G401.6 (cell line): ENCODE data around the gene GEMIN5.
"Not testable (repeated sequence)": the region's sequence is repeated elsewhere in the genome, so short reads cannot be mapped to it uniquely, and the experiment has no call there.

Experiments used
- FAIRE-seq: peaks from 2 replicates; lab custom pipeline; 2012; peaks lifted over from hg19 to GRCh38; lab: Jason Lieb, UNC

The GEMIN5 gene

GRCh38 chr5:154940772-154941620, 3.0 kb upstream of the GEMIN5 start, which contains the start of gene MRPL22:
MRPL22 (plus strand) TSS chr5:154941073; CDS start chr5:154941111, 38 bp downstream.
- peak; percentile 88 for FAIRE-seq

DNA sequence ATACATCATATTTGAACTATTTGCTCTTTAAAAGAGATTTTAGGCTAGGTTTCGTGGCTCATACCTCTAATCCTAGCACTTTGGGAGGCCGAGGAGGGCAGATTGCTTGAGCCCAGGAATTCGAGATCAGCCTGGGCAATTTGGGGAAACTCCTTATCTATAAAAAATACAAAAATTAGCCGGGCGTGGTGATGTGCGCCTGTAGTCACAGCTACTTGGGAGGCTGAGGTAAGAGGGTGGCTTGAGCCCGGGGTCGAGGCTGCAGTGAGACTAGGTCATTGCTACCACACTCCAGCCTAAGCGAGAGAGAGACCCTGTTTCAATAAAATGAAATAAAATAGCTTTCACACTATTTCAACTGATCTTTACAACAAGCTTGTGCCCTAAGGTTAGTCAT, 2.4 kb upstream of the GEMIN5 start:
- no peak for FAIRE-seq

GRCh38 chr5:154939387-154939786, 1.4 kb upstream of the GEMIN5 start:
- not testable (repeated sequence) for FAIRE-seq

DNA sequence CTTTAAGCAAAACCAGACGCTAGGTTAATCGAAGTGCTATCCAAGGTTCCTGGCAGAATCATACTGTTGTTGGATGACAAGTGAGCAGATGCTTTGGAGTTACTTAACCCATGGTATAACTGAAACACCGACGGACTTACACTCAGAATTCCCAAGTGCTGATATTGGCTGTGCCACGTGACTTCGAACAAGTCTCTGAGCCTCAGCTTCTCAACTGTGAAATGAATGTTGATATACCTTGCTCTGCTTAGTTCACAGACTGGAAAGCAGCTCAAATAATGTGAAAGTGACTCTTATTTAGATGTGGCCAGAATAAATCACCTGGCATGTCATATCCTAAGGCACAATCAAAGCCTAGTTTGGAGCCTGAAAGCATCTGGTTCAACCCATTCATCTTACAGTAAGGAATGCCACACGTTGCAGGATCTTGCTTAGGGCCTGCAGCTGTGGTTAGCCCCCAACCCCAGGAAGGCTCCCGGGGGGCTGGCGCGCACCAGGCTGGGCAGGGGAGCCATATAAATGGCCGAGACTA, 759 bp downstream of the GEMIN5 start:
- no peak for FAIRE-seq

DNA sequence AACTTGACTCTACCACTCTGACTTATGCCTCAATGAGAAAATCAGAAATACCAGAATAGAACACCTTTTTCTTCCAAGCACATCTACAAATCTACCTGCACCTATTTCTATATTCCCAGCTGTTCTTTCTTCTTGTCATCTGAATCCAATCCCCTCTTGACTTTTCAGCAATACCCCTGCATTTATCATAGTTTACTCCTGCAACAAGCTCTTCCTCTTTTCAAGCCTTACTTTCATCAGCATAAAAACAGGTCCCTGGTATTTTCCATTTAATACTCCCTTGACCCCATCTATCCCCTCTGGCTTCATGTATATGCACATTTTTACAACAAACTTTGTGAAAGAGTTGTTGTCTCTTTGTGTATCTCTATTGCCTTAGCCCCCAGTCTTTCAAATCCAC, 3.1 kb downstream of the GEMIN5 start:
- FAIRE-seq: no peak

- FAIRE-seq: no peak
Measured at GRCh38 chr5:154933537-154933936, 4.5 kb downstream of the GEMIN5 start.

- FAIRE-seq: no peak
Measured at GRCh38 chr5:154923441-154924430, 14.3 kb downstream of the GEMIN5 start.

DNA sequence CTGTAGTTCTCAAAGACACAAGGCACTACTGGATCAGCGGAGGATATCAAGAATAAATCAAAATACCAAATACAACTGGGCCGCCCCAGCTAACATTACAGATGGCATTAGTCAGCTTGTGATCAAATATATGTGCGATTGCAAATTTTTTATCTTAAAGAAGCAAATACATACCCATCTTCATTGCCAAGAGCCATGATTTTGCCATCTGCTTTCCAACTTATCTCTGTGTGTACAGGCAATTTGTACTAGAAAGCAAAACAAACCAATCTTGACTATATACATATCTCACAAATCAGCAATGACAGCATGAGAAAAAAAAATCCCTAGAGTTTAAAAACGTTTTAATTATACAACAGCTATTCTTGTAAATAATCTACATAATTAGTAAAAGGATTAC, 20.3 kb downstream of the GEMIN5 start:
- FAIRE-seq: no peak

- FAIRE-seq: no peak
Measured at GRCh38 chr5:154916874-154917273, 21.1 kb downstream of the GEMIN5 start.

- not testable (repeated sequence) for FAIRE-seq
Measured at GRCh38 chr5:154905601-154906000, 32.4 kb downstream of the GEMIN5 start.

DNA sequence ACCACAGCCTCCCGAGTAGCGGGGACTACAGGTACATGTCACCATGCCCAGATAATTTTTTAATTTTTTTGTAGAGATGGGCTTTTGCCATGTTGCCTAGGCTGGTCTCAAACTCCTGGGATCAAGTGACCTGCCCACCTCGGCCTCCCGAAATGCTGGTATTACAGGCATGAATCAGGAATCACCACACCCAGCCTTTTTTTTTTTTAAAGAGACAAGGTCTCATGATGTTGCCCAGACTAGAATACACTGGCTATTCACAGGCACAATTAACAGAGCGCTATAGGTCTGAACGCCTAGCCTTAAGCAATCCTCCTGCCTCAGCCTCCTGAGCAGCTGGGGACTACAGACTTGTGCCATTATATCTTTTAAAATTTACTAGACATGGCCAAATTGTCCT, 36.1 kb downstream of the GEMIN5 start:
- no peak for FAIRE-seq

GRCh38 chr5:154901276-154901675, 36.7 kb downstream of the GEMIN5 start:
- FAIRE-seq: no peak

GRCh38 chr5:154900066-154900465, 37.9 kb downstream of the GEMIN5 start:
- no peak for FAIRE-seq

- FAIRE-seq: no peak
Measured at GRCh38 chr5:154899151-154899816, 38.7 kb downstream of the GEMIN5 start.

- FAIRE-seq: no peak
Measured at GRCh38 chr5:154898210-154898609, 39.8 kb downstream of the GEMIN5 start.

GRCh38 chr5:154896562-154897165, 41.3 kb downstream of the GEMIN5 start:
- FAIRE-seq: no peak

DNA sequence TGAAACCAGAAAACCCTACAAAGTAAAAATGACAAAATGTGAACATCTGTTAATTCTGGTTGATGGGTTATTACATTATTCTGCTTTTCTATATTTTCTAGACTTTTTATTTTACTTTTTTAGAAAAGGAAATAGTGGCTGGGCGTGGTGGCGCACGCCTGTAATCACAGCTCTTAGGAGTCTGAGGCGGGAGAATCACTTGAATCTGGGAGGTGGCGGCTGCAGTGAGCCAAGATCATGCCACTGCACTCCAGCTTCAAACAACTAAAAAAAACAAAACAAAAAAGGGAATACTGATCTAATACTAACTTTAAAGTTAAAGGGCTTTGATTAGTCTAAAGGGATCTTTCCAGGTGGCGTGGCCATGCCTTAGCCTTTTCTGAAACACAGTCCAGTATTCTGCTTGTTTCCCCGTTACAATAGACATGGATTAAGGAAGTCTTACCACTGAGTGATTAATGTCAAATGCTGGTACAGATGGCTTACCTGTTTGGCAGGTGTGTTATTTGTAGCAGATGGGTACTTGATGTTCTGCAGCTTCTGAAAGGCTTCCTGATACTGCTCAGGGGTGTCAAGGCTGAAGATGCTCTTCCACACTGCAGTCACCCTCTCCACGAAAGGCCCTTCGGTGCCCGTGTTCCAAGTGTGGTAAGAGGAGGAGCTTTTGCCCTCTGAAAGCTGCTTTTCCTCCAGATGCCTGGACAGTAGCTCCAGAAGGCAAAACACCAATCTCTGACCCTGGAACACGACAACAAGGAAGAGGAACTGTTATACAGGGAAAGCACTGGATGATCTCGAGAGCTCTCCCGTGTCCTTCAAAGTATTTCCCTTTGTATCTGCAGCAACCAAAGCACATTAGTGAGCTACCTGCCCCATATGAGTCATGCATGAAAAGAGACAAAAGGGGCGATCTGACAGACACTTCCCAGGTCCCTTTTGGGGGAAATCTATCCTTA, 42.1 kb downstream of the GEMIN5 start:
- no peak for FAIRE-seq

GRCh38 chr5:154893381-154893780, 44.6 kb downstream of the GEMIN5 start:
- FAIRE-seq: no peak

- no peak for FAIRE-seq
Measured at GRCh38 chr5:154892369-154892771, 45.6 kb downstream of the GEMIN5 start.

DNA sequence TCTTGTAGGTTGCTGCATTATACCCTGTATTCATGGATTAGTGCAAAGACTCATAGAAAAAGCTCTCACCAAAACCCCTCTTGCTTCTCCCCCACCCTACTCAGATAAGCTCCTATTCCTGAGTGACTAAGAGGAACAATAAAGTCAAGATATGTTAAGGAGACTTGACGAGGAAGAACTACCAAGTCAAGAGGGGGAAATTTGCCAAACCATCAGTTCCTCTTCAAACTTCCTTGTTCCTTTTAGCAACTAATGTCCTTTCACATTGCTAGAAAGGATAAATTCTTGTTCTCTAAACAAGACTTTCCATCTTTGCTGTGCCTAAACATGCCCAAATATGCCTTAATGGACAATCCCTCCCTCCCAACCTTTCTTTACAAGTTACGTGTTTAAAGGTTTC, 52.6 kb downstream of the GEMIN5 start:
- no peak for FAIRE-seq

DNA sequence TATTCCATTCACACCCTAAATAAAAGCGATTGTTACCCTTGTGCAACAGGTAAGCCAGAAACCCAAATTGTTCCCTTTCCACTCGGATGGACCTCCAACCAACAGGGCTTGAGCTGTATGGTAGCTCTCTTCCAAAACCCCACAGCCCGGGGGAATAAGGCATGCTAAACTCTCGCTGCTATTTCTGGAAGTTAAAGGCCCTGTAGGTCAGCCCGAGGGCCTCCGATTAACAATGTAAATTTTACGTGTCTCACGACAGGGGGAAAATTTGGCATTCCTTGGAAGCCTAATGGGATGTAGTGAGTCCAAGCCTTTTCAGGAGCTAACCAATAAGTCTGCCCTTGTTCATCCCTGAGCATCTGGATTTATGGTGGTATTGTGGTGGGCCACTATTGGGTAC, 53.6 kb downstream of the GEMIN5 start:
- FAIRE-seq: no peak
